Mesodermal cell (in vitro differentiated cells): ENCODE measurements around the gene C11orf58.

Experiments
- H3K27ac ChIP-seq: 2 replicates; pipeline ENCODE4 v1.7.0; 2013; ENCODE audit warnings: mild to moderate bottlenecking, low read depth, low read length, moderate library complexity; ENCODE audit not compliant: severe bottlenecking
- H3K36me3 ChIP-seq: 2 replicates; pipeline ENCODE4 v1.7.1; 2013; ENCODE audit warnings: mild to moderate bottlenecking, low read length, moderate library complexity; ENCODE audit not compliant: control insufficient read depth, insufficient read depth
- H3K4me1 ChIP-seq: one replicate; pipeline ENCODE4 v1.7.1; 2013; ENCODE audit warnings: mild to moderate bottlenecking, low read length; ENCODE audit not compliant: insufficient read depth, control insufficient read depth, poor library complexity, severe bottlenecking
- H3K4me3 ChIP-seq: 2 replicates; pipeline ENCODE4 v1.7.0; 2013; ENCODE audit warnings: low read length, control low read depth, mild to moderate bottlenecking; ENCODE audit not compliant: insufficient read depth, poor library complexity, severe bottlenecking; ENCODE audit errors: extremely low read depth
- H3K9me3 ChIP-seq: 2 replicates; pipeline ENCODE4 v1.7.1; 2013; ENCODE audit warnings: mild to moderate bottlenecking, low read length, moderate library complexity; ENCODE audit not compliant: control insufficient read depth
- WGBS, 2 experiments: methylation state at CpG; one replicate each; pipeline ENCODE4 v1.1.5; 2013; ENCODE audit warnings: missing lambda C conversion rate in 2 of 2; ENCODE audit not compliant: insufficient coverage in 2 of 2; 5-methylcytosine and 5-hydroxymethylcytosine counted together

C11orf58 gene

DNA sequence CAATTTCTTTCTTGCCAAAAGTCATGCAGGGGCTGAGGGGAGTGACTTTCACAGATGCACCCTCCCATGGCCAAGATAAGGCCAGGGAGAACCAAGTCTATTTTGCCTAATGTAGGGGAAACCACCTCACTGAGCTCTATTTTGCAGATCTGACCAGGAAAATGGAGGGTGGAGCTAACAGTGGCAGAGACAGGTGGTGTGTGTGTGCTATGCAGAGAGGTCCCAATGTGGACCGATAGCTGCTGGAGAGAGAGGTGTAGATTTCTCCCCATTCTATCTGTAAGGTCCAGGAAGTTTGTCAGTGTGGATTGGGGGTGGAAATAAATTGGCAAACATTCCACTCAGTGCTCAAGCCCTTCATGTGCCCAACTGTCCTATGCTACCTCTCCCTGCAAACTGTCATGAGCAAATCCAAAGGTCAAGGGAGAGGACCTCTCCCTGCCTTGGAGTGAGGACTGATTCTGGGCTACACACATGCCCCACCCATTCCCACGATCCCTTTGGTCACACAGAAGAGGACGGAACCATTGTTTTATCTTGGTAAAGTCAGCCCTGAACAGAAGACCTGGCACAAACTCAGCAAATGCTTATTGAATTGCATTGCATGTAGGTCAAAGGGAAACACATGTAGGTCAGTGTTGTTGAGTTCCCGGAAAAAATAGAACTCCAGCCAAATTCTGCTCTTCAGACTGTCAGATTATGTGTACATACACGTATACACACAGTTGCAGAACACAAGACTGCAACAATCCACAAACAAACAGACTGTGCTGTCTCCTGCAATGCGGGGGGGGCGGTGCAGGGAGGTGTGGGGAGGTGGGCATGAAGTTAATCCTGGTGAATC lies 65.9 kb downstream of the C11orf58 start:
- no peak overlapping the region for H3K4me3 ChIP-seq
- H3K9me3 ChIP-seq, result no peaks in the 10 kb centered on the region
- 97 to 100% methylated on average over 3 to 5 of the region's 7 CpGs for whole genome bisulfite sequencing, 2 experiments
- H3K27ac ChIP-seq, result no peak overlapping the region
- peaks cover 16% of the 10 kb centered on the region for H3K4me1 ChIP-seq
- H3K36me3 ChIP-seq, result peaks cover 9% of the 10 kb centered on the region

DNA sequence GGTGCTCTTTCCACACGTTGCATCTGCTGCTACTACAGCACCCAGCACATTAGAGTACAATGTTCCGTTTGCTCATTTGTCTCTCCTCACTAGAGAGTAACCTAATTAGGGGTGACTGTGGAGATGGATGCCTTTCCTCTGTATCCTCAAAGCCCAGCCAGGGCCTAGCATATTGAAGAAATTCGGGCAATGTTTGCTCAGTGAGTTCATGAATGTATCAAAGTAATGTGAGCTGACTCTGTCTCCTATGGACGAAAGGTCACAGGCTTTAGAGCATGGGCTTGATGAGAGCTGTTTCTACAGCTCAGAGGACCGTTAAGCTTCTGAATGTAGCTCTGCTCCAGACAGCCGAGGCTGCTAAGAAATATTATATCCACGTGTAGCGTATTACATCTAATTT lies 67.5 kb downstream of the C11orf58 start:
- no peaks in the 10 kb centered on the region for H3K9me3 ChIP-seq
- peaks cover 9% of the 10 kb centered on the region for H3K36me3 ChIP-seq
- 82 to 95% methylated on average over 3 to 4 of the region's 8 CpGs for WGBS, 2 experiments
- peaks cover 1% of the 10 kb centered on the region for H3K4me1 ChIP-seq
- no peak overlapping the region for H3K4me3 ChIP-seq
- no peak overlapping the region for H3K27ac ChIP-seq

DNA sequence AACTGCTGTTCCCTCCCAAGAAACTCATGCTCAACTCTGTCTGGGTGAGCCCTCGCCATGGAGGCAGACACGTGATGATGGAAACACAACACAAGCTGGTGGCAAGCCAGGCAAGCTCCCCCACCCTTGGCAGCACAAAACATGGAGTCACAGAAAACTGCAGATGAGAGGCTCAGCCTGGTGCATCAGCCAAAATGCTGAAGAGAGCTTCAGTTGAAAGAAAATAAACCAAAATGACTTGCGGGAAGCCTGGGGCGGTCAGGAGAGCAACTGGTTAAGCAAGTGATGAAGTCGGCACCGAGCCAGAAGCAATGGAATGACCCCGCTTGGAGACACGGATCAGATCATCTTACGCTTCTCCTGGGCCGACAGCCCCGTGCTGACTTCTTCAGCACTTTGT lies 68.3 kb downstream of the C11orf58 start:
- Histone ChIP-seq H3K4me1 (no peaks in the 10 kb centered on the region), H3K36me3 (peaks cover 9% of the 10 kb centered on the region)

DNA sequence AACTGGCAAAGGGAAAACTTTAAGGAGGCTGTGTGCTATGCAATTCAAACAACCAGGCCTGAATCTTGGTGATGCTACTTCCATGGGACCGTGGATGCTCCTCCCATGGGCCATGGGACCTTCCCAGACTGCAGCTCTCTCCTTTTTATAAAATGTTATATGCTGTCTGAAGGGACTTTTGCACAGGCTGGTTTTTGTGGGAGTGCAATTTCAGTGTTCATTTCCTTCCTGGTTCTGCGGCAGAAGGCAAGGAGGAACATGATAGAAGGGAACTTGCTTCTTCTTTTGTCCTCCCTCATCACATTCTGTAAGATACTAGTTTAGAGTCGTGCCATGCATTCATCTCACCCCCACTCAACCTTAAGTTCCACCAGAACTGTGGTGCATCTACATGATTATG lies 68.9 kb downstream of the C11orf58 start:
- 80 to 94% methylated on average over 1 to 3 of the region's 3 CpGs for WGBS, 2 experiments

More for the DNA sequence above, 68.3 kb downstream of the C11orf58 start:
- no peak overlapping the region for H3K27ac ChIP-seq
- H3K9me3 ChIP-seq, result no peaks in the 10 kb centered on the region
- no peak overlapping the region for H3K4me3 ChIP-seq
- WGBS, 2 experiments, result 86 to 91% methylated on average over 10 to 11 of the region's 11 CpGs

More for the DNA sequence above, 68.9 kb downstream of the C11orf58 start:
- Histone ChIP-seq H3K9me3 (no peaks in the 10 kb centered on the region), H3K4me1 (no peaks in the 10 kb centered on the region), H3K27ac (no peak overlapping the region), H3K4me3 (no peak overlapping the region), H3K36me3 (peaks cover 9% of the 10 kb centered on the region)
